AG10803 (cell line): ENCODE data around the gene ROPN1L.

Experiments
- DNase-seq: peaks from one replicate; pipeline ENCODE4 v3.0.0; 2010; ENCODE audit warnings: low read depth
- H3K4me3 ChIP-seq: 2 replicates; pipeline ENCODE4 v1.5.1; 2011; ENCODE audit warnings: mild to moderate bottlenecking, low read length, control low read depth
- CTCF ChIP-seq: conservative IDR thresholded peaks from 2 replicates; pipeline ENCODE4 v1.5.1; 2011; ENCODE audit warnings: mild to moderate bottlenecking, low read length, control low read depth, inconsistent platforms

The ROPN1L gene

DNA sequence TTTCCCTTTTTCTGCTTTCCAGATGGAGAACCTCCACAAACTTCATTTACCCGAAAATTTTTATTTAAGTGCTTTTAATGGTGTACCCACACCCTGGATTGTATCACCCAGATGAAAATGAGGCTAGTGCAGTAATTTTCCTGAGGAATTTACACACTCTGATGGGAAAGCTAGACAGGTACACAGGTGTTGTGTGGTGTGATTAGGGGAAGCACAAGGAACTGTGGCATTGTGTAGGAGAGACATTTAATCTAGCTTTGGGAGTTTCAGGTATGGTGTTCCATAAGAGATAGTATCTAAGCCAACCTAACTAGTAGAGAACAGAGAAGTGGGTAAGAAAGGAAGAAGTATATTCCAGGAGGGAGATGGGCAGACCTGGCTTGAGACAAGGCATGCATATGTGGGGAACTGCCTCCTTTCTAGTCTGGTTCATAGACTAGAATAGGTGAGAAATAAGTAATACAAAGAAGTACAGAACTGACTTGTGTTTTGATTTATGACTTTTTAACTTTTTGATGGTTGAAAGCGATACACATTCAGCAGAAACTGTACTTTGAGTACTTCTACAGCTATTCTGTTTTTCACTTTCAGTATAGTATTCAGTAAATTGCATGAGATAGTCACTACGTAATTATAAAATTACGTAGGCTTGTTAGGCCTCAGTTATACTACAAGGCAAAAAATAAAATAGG lies 22.9 kb upstream of the ROPN1L start:
- no peak for TF ChIP-seq CTCF
- no peak for DNase-seq
- no peak overlapping the region for H3K4me3 ChIP-seq

GRCh38 chr5:10420468-10420867 lies 21.2 kb upstream of the ROPN1L start:
- no peak for TF ChIP-seq CTCF
- no peak overlapping the region for H3K4me3 ChIP-seq
- DNase-seq: no peak

- no peak for TF ChIP-seq CTCF
- no peak overlapping the region for H3K4me3 ChIP-seq
- peak; percentile 32 for DNase-seq
Measured at GRCh38 chr5:10420932-10421331, 20.7 kb upstream of the ROPN1L start.

- H3K4me3 ChIP-seq: no peak overlapping the region
- no peak for DNase-seq
- TF ChIP-seq CTCF: no peak
Measured at GRCh38 chr5:10421896-10422691, 19.6 kb upstream of the ROPN1L start.

GRCh38 chr5:10423022-10423421 lies 18.7 kb upstream of the ROPN1L start:
- DNase-seq: no peak
- no peak for TF ChIP-seq CTCF
- no peak overlapping the region for H3K4me3 ChIP-seq

GRCh38 chr5:10424124-10424731 lies 17.5 kb upstream of the ROPN1L start:
- H3K4me3 ChIP-seq: no peak overlapping the region
- peak; percentile 48 for DNase-seq
- peak; percentile 68 for TF ChIP-seq CTCF
